RWPE2 (cell line): ENCODE measurements around the gene ALG13.

ENCODE experiments used
- ATAC-seq: fragments of 200-7000 bp; cut with Tn5 transposase; 3 replicates; pipeline ENCODE4 v1.9.1; 2021; ENCODE audit warnings: low read depth
- DNase-seq: peaks from one replicate; pipeline ENCODE4 v3.0.0-alpha.2; 2020; ENCODE audit warnings: low spot score
- H3K27ac ChIP-seq: fragments of 450-650 bp; 2 replicates; pipeline ENCODE4 v1.5.1; 2017; ENCODE audit warnings: mild to moderate bottlenecking; ENCODE audit not compliant: poor library complexity, severe bottlenecking
- H3K27me3 ChIP-seq: fragments of 250-450 bp; sonication (Bioruptor Pico); 2 replicates; pipeline ENCODE4 v1.5.1; 2021; ENCODE audit warnings: mild to moderate bottlenecking, moderate library complexity; ENCODE audit not compliant: insufficient read depth, poor library complexity, severe bottlenecking
- H3K36me3 ChIP-seq: fragments of 250-450 bp; sonication (Bioruptor Pico); 2 replicates; pipeline ENCODE4 v1.5.1; 2020; ENCODE audit warnings: low read depth, mild to moderate bottlenecking, moderate library complexity
- H3K4me1 ChIP-seq: fragments of 250-450 bp; sonication (Bioruptor Pico); 2 replicates; pipeline ENCODE4 v1.5.1; 2021; ENCODE audit warnings: mild to moderate bottlenecking, moderate library complexity; ENCODE audit not compliant: insufficient read depth, poor library complexity, severe bottlenecking
- H3K4me3 ChIP-seq: fragments of 250-450 bp; sonication (Bioruptor Pico); 2 replicates; pipeline ENCODE4 v1.5.1; 2021; ENCODE audit warnings: mild to moderate bottlenecking, moderate library complexity; ENCODE audit not compliant: severe bottlenecking
- H3K9me3 ChIP-seq: fragments of 250-450 bp; sonication (Bioruptor Pico); 2 replicates; pipeline ENCODE4 v1.5.1; 2021; ENCODE audit warnings: mild to moderate bottlenecking, moderate library complexity; ENCODE audit not compliant: severe bottlenecking
- TF ChIP-seq, protein P1 (sequence below): fragments of 450-650 bp; IDR thresholded peaks from one replicate; pipeline ENCODE4 v1.5.1; 2017; ENCODE audit warnings: mild to moderate bottlenecking, moderate library complexity; ENCODE audit not compliant: poor library complexity, severe bottlenecking

Gene ALG13

DNA sequence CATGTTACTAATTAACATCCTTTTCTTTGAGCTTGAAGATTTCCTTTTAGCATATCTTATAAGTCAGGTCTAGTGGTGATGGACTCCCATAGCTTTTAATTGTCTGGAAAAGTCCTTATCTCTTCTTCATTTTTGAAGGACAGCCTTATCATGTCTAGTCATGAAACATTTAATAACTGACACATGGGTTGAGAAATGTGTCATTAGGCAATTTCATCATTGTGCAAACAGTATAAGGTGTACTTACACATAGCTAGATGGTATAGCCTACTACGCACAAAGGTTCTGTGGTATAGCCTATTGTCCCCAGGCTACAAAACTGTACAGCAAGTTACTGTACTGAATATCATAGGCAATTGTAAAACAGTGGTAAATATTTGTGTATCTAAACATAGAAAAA lies 34.5 kb upstream of the ALG13 start:
- no peak; the same call in 2 of the 3 replicates for ATAC-seq
- no peaks in the 10 kb centered on the region for H3K9me3 ChIP-seq
- H3K4me3 ChIP-seq: no peak overlapping the region
- H3K36me3 ChIP-seq: no peaks in the 10 kb centered on the region
- H3K27me3 ChIP-seq: no peaks in the 10 kb centered on the region
- H3K4me1 ChIP-seq: no peaks in the 10 kb centered on the region
- DNase-seq: no peak
- no peak overlapping the region for H3K27ac ChIP-seq
- TF ChIP-seq, protein P1, sequence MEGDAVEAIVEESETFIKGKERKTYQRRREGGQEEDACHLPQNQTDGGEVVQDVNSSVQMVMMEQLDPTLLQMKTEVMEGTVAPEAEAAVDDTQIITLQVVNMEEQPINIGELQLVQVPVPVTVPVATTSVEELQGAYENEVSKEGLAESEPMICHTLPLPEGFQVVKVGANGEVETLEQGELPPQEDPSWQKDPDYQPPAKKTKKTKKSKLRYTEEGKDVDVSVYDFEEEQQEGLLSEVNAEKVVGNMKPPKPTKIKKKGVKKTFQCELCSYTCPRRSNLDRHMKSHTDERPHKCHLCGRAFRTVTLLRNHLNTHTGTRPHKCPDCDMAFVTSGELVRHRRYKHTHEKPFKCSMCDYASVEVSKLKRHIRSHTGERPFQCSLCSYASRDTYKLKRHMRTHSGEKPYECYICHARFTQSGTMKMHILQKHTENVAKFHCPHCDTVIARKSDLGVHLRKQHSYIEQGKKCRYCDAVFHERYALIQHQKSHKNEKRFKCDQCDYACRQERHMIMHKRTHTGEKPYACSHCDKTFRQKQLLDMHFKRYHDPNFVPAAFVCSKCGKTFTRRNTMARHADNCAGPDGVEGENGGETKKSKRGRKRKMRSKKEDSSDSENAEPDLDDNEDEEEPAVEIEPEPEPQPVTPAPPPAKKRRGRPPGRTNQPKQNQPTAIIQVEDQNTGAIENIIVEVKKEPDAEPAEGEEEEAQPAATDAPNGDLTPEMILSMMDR: no peak

DNA sequence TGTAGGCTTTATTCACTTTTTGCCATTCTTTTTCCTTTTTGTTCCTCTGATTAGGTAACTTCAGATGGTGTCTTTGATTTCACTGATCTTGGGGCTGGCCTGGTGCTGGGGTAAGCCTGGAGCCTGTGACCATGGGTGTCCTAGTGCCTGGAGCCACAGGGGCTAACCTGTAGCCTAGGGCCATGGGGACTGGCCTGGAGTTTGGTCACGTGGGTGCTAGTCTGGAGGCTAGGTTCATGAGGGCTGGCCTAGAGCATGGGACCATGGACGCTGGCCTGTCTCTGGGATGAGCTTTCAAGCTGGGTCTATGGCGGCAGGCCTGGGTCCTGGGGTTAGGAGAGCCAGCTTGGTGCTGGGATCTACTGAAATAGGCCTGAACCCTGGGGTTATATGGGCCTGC lies 32.2 kb upstream of the ALG13 start:
- Histone ChIP-seq H3K4me1 (no peaks in the 10 kb centered on the region), H3K4me3 (no peak overlapping the region), H3K36me3 (no peaks in the 10 kb centered on the region), H3K27me3 (no peaks in the 10 kb centered on the region), H3K27ac (no peak overlapping the region), H3K9me3 (no peaks in the 10 kb centered on the region)
- no peak for ATAC-seq
- no peak for DNase-seq
- TF ChIP-seq, protein P1: no peak

DNA sequence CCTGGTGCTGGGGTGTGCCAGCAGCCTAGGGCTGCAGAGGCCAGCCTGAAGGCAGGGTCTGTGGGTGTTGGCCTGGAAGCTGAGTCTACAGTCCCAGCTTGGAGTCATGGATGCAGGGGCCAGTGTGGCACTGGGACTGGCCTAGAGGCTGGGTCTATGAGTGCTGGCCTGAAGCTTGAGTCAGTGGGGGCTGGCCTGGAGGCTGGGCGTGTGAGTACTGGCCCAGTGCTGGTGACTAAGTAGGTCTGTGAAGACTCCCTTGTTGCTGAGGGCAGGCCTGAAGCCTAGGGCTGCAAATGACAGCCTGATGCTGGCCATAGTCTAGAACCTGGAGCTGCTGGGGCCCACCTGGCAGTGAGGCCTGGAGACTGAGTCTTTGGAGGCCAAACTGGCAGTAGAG lies 31.3 kb upstream of the ALG13 start:
- peak; percentile 46; the same call in 2 of the 3 replicates for ATAC-seq
- no peak for DNase-seq
- Histone ChIP-seq H3K36me3 (no peaks in the 10 kb centered on the region), H3K27ac (no peak overlapping the region), H3K27me3 (no peaks in the 10 kb centered on the region), H3K4me1 (no peaks in the 10 kb centered on the region), H3K4me3 (no peak overlapping the region), H3K9me3 (no peaks in the 10 kb centered on the region)
- TF ChIP-seq, protein P1: no peak

DNA sequence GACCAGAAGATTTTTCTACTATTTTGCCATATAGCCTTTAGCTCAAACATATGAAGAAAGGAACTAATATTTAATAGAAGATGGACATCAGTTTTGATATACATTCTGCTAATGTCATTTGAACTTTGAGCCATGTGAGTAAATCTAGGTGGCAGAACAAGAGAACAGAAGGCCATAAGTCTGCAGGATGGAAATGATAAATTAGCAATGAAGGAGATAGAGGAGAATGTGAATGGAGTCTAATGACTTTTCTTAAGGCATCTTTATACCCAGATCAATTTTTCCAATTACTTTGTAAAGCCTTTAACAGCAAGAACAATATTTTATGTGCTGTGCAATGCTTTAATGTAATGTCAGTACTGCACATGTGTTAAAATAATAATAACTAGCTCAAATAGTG lies 30.1 kb upstream of the ALG13 start:
- ATAC-seq (no peak), DNase-seq (no peak)
- no peaks in the 10 kb centered on the region for H3K4me1 ChIP-seq
- no peaks in the 10 kb centered on the region for H3K36me3 ChIP-seq
- H3K4me3 ChIP-seq: no peak overlapping the region
- no peaks in the 10 kb centered on the region for H3K27me3 ChIP-seq
- H3K27ac ChIP-seq: no peak overlapping the region
- TF ChIP-seq, protein P1: no peak
- H3K9me3 ChIP-seq: no peaks in the 10 kb centered on the region

DNA sequence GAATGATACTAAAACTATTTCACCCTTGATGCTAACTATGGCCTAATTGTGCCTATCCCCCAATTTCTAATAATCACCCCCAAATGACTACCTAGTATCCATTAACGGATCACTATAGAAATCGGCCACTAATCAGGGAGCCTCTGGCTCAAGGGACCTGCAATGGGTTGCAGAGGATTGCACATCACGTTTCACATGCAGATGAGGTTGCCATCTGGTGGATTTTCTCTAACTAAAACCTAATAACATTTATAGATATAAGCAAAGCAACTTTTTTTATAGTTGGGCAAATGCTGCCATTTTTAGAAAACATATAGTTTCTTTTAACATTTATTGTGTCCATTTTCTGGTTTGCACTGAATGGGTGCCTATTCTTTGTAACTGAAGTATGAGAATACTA lies 28.3 kb upstream of the ALG13 start:
- Histone ChIP-seq H3K4me3 (no peak overlapping the region), H3K4me1 (no peaks in the 10 kb centered on the region), H3K27ac (no peak overlapping the region), H3K27me3 (no peaks in the 10 kb centered on the region), H3K9me3 (no peaks in the 10 kb centered on the region), H3K36me3 (no peaks in the 10 kb centered on the region)
- TF ChIP-seq, protein P1: no peak
- ATAC-seq (no peak), DNase-seq (no peak)
